IMR-90 (cell line): ENCODE data around the gene DCAF11. TPM values are rescaled to one million over a fixed set of nuclear protein-coding genes. Genes with fewer than 3 reads are reported as not detected.

ENCODE experiments used
- ATAC-seq: fragments of 200-7000 bp; cut with Tn5 transposase; 2 replicates; pipeline ENCODE4 v1.9.1; 2020; ENCODE audit warnings: low read depth, mild to moderate bottlenecking, moderate library complexity
- BruUV-seq: library from RNA; stranded (reverse); fragments of 400-500 nt; replicated peaks from 2 replicates; lab custom pipeline; 2021; lab: Mats Ljungman, UMichigan
- CTCF ChIA-PET: fragments of 300-600 bp; formaldehyde crosslinking; extraction: SDS; loops from one replicate; lab custom pipeline; 2021; ENCODE audit warnings: antibody characterized with exemption; lab: Yijun Ruan, JAX
- POLR2A ChIA-PET: fragments of 300-600 bp; sonication (Branson Sonifier 250); formaldehyde crosslinking; loops from one replicate; lab custom pipeline; 2022; ENCODE audit warnings: antibody characterized with exemption; ENCODE audit not compliant: unreplicated experiment; lab: Charles Lee
- DNase-seq: peaks from one replicate; pipeline ENCODE4 v3.0.0; 2013
- H2AFZ ChIP-seq: replicated peaks from 2 replicates; pipeline ENCODE3; 2013; ENCODE audit warnings: low read length, mild to moderate bottlenecking; ENCODE audit not compliant: poor library complexity
- H2AK5ac ChIP-seq: 2 replicates; pipeline ENCODE4 v1.6.1; 2013; ENCODE audit warnings: low read depth, low read length, inconsistent platforms
- H2AK9ac ChIP-seq: replicated peaks from 2 replicates; pipeline ENCODE3; 2013; ENCODE audit warnings: mild to moderate bottlenecking, low read depth, low read length, moderate library complexity; ENCODE audit not compliant: poor library complexity
- H2BK120ac ChIP-seq: 2 replicates; pipeline ENCODE4 v1.6.1; 2013; ENCODE audit warnings: low read depth, low read length, inconsistent platforms
- H2BK15ac ChIP-seq: 3 replicates; pipeline ENCODE4 v1.6.1; 2013; ENCODE audit warnings: low read depth, low read length, inconsistent platforms
- H2BK20ac ChIP-seq: 2 replicates; pipeline ENCODE4 v1.6.1; 2013; ENCODE audit warnings: low read depth, mild to moderate bottlenecking, inconsistent platforms, low read length, moderate library complexity
- H2BK5ac ChIP-seq: 2 replicates; pipeline ENCODE4 v1.6.1; 2013; ENCODE audit warnings: mild to moderate bottlenecking, low read depth, low read length, inconsistent platforms; ENCODE audit not compliant: poor library complexity, severe bottlenecking
- H3K14ac ChIP-seq: replicated peaks from 2 replicates; pipeline ENCODE4 v1.6.1; 2013; ENCODE audit warnings: low read depth, low read length, inconsistent platforms
- H3K18ac ChIP-seq: 2 replicates; pipeline ENCODE4 v1.6.1; 2013; ENCODE audit warnings: low read depth, low read length, control low read depth
- H3K23ac ChIP-seq: 2 replicates; pipeline ENCODE4 v1.6.1; 2013; ENCODE audit warnings: low read depth, low read length, inconsistent platforms
- H3K27ac ChIP-seq: 2 replicates; pipeline ENCODE4 v1.5.1; 2013; ENCODE audit warnings: mild to moderate bottlenecking, control low read depth, low read length; ENCODE audit not compliant: insufficient read depth
- H3K27me3 ChIP-seq: 2 replicates; pipeline ENCODE4 v1.6.1; 2013; ENCODE audit warnings: low read length; ENCODE audit not compliant: control insufficient read depth, insufficient read depth
- H3K36me3 ChIP-seq: 2 replicates; pipeline ENCODE4 v1.6.1; 2013; ENCODE audit warnings: low read length, mixed read lengths; ENCODE audit not compliant: control insufficient read depth, insufficient read depth
- H3K4ac ChIP-seq: 2 replicates; pipeline ENCODE4 v1.6.1; 2013; ENCODE audit warnings: low read depth, low read length, inconsistent platforms
- H3K4me1 ChIP-seq: 2 replicates; pipeline ENCODE4 v1.6.1; 2013; ENCODE audit warnings: low read length, mixed read lengths; ENCODE audit not compliant: control insufficient read depth, insufficient read depth
- H3K4me2 ChIP-seq: 2 replicates; pipeline ENCODE4 v1.6.1; 2013; ENCODE audit warnings: low read depth, mild to moderate bottlenecking, control low read depth, low read length, moderate library complexity
- H3K4me3 ChIP-seq: 2 replicates; pipeline ENCODE4 v1.5.1; 2013; ENCODE audit warnings: low read depth, mild to moderate bottlenecking, control low read depth, low read length, moderate library complexity; ENCODE audit not compliant: insufficient read depth
- H3K56ac ChIP-seq: 2 replicates; pipeline ENCODE4 v1.6.1; 2013; ENCODE audit warnings: low read length, inconsistent platforms; ENCODE audit not compliant: insufficient read depth; ENCODE audit errors: extremely low read depth
- H3K79me1 ChIP-seq, 2 experiments: 2 replicates each; pipeline ENCODE4 v1.6.1; 2013; ENCODE audit warnings: low read length in 2 of 2, inconsistent platforms in 1 of 2, low read depth in 1 of 2
- H3K9ac ChIP-seq: 2 replicates; pipeline ENCODE4 v1.6.1; 2013; ENCODE audit warnings: low read depth, low read length, control low read depth
- H3K9me1 ChIP-seq: 2 replicates; pipeline ENCODE4 v1.6.1; 2013; ENCODE audit warnings: low read length, inconsistent platforms; ENCODE audit not compliant: insufficient read depth
- H3K9me3 ChIP-seq: 2 replicates; pipeline ENCODE4 v1.6.1; 2013; ENCODE audit warnings: low read length; ENCODE audit not compliant: control insufficient read depth, insufficient read depth
- H4K20me1 ChIP-seq: 2 replicates; pipeline ENCODE4 v1.6.1; 2013; ENCODE audit warnings: low read length, inconsistent platforms; ENCODE audit not compliant: insufficient read depth
- H4K5ac ChIP-seq: 2 replicates; pipeline ENCODE4 v1.6.1; 2013; ENCODE audit warnings: mild to moderate bottlenecking, low read depth, low read length, control low read depth
- H4K8ac ChIP-seq, 2 experiments: 2 replicates each; pipeline ENCODE4 v1.6.1; 2013; ENCODE audit warnings: low read depth in 2 of 2, low read length in 2 of 2, control low read depth in 1 of 2, inconsistent platforms in 1 of 2
- H4K91ac ChIP-seq: 2 replicates; pipeline ENCODE4 v1.6.1; 2013; ENCODE audit warnings: low read depth, low read length, inconsistent platforms; ENCODE audit not compliant: insufficient read depth
- BHLHE40 ChIP-seq: fragments of 150-350 bp; IDR thresholded peaks from 2 replicates; pipeline ENCODE4 v1.6.1; 2016; ENCODE audit warnings: mild to moderate bottlenecking, low read depth, low read length
- MAFK ChIP-seq: IDR thresholded peaks from 2 replicates; pipeline ENCODE4 v1.6.1; 2012; ENCODE audit warnings: low read depth, low read length, improper control_type of control experiment
- MAZ ChIP-seq: IDR thresholded peaks from 2 replicates; pipeline ENCODE4 v1.6.1; 2012; ENCODE audit warnings: low read depth, mild to moderate bottlenecking, low read length, improper control_type of control experiment, moderate library complexity, borderline replicate concordance
- MXI1 ChIP-seq: IDR thresholded peaks from 2 replicates; pipeline ENCODE4 v1.6.1; 2012; ENCODE audit warnings: low read depth, mild to moderate bottlenecking, low read length, moderate library complexity, borderline replicate concordance
- RCOR1 ChIP-seq: IDR thresholded peaks from 2 replicates; pipeline ENCODE4 v1.6.1; 2012; ENCODE audit warnings: mild to moderate bottlenecking, low read length, improper control_type of control experiment; ENCODE audit not compliant: insufficient replicate concordance
- WGBS, 2 experiments: methylation state at CpG; one replicate each; pipeline versions ENCODE4 v1.1.5 to v1.1.7; 2013; ENCODE audit warnings: missing lambda C conversion rate in 2 of 2; ENCODE audit not compliant: insufficient read length in 1 of 2; ENCODE audit errors: extremely low coverage in 2 of 2; 5-methylcytosine and 5-hydroxymethylcytosine counted together
- dilution Hi-C: fragments of 300-500 bp; cut with HindIII; formaldehyde crosslinking; loops from one replicate; pipeline ENCODE4 v1.14.3; 2018; ENCODE audit warnings: low sequenced_read_pairs; ENCODE audit not compliant: unreplicated experiment
- in situ Hi-C: fragments of 300-500 bp; cut with MboI; formaldehyde crosslinking; loops from 3 replicates; pipeline ENCODE4 v1.14.3; 2019; ENCODE audit warnings: low sequenced_read_pairs, inconsistent platforms, mixed read lengths
- intact Hi-C: fragments of 100-400 bp; cut with micrococcal nuclease; formaldehyde crosslinking; loops from 2 replicates; pipeline ENCODE4 v1.10.0; 2022
- polyA plus RNA-seq, 3 experiments: library from polyadenylated mRNA; depleted of rRNA; stranded (reverse); fragments of >200 nt; gene quantifications; 2 replicates each; pipeline ENCODE4 v1.2.3, GENCODE V29; 2012; ENCODE audit warnings: low replicate concordance in 1 of 3
- total RNA-seq: library from RNA; depleted of rRNA; stranded (reverse); fragments of >200 nt; gene quantifications from 2 replicates; pipeline ENCODE4 v1.2.3, GENCODE V29; 2012
- TF ChIP-seq, protein P1 (sequence below): fragments of 150-350 bp; IDR thresholded peaks from 2 replicates; pipeline ENCODE4 v1.6.1; 2017; ENCODE audit warnings: mild to moderate bottlenecking, antibody characterized with exemption, low read length, low read depth
- TF ChIP-seq, protein P2 (sequence below): conservative IDR thresholded peaks from 2 replicates; pipeline ENCODE4 v1.5.1; 2012; ENCODE audit warnings: mild to moderate bottlenecking, low read depth, low read length, improper control_type of control experiment

DCAF11 gene
- total and polyA plus RNA-seq, 2 of the 4 experiments (the other 2 are of a cell fraction) = 21.0 to 52.0 TPM

- Histone ChIP-seq H4K8ac (no peak overlapping the region), H3K4me3 (no peak overlapping the region), H3K9me1 (no peaks in the 10 kb centered on the region), H2AFZ (no peak overlapping the region), H2AK9ac (no peak overlapping the region), H3K9me3 (no peaks in the 10 kb centered on the region), H3K14ac (no peak overlapping the region), H3K27me3 (peaks cover 94% of the 10 kb centered on the region), H3K79me1 (no peaks in the 10 kb centered on the region), H2BK20ac (no peak overlapping the region), H4K20me1 (no peaks in the 10 kb centered on the region; the same call in 1 of the 2 replicates), H3K4ac (no peak overlapping the region), H2BK5ac (no peak overlapping the region), H3K4me1 (peaks cover 2% of the 10 kb centered on the region; the same call in 1 of the 2 replicates), H3K18ac (no peak overlapping the region), H3K36me3 (no peaks in the 10 kb centered on the region), H2BK15ac (no peak overlapping the region), H2AK5ac (no peak overlapping the region), H3K9ac (no peak overlapping the region), H4K5ac (no peak overlapping the region), H3K27ac (no peak overlapping the region), H3K23ac (no peak overlapping the region), H3K56ac (no peak overlapping the region), H2BK120ac (no peak overlapping the region), H3K4me2 (no peak overlapping the region), H4K91ac (no peak overlapping the region)
- DNase-seq (no peak), ATAC-seq (no peak)
- dilution Hi-C loops (no loop called here), intact Hi-C loops (no loop called here), in situ Hi-C loops (no loop called here)
- ChIA-PET CTCF (interaction anchor here (1.0 to 1.8 kb wide), 5 partner anchors 11 to 28 kb away, joined by 3 to 10 read pairs (median 5); partner anchors contain the start of gene PCK2), POLR2A (interaction anchor here (0.8 kb wide), 1 partner anchor 28 kb away, joined by 3 read pairs; no protein-coding TSS in a partner anchor)
- BruUV-seq = no TSS peak
- TF ChIP-seq MAFK (no peak), MXI1 (no peak), RCOR1 (no peak), BHLHE40 (no peak), MAZ (no peak)
- TF ChIP-seq, protein P1, sequence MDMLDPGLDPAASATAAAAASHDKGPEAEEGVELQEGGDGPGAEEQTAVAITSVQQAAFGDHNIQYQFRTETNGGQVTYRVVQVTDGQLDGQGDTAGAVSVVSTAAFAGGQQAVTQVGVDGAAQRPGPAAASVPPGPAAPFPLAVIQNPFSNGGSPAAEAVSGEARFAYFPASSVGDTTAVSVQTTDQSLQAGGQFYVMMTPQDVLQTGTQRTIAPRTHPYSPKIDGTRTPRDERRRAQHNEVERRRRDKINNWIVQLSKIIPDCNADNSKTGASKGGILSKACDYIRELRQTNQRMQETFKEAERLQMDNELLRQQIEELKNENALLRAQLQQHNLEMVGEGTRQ = no peak
- TF ChIP-seq, protein P2, sequence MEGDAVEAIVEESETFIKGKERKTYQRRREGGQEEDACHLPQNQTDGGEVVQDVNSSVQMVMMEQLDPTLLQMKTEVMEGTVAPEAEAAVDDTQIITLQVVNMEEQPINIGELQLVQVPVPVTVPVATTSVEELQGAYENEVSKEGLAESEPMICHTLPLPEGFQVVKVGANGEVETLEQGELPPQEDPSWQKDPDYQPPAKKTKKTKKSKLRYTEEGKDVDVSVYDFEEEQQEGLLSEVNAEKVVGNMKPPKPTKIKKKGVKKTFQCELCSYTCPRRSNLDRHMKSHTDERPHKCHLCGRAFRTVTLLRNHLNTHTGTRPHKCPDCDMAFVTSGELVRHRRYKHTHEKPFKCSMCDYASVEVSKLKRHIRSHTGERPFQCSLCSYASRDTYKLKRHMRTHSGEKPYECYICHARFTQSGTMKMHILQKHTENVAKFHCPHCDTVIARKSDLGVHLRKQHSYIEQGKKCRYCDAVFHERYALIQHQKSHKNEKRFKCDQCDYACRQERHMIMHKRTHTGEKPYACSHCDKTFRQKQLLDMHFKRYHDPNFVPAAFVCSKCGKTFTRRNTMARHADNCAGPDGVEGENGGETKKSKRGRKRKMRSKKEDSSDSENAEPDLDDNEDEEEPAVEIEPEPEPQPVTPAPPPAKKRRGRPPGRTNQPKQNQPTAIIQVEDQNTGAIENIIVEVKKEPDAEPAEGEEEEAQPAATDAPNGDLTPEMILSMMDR = no peak
- 80% methylated on average over 1 of the region's 6 CpGs; no CpG with 5 or more reads in 1 of the 2 experiments for WGBS, 2 experiments
Measured at GRCh38 chr14:24080142-24080530, 34.4 kb upstream of the DCAF11 start.
